ENCODE results near the gene ZNF436. TPM values are rescaled to one million over a fixed set of nuclear protein-coding genes. Genes with fewer than 3 reads are reported as not detected.

ZNF436 gene
- total and polyA plus RNA-seq, 2 of the 13 experiments (the other 11 are each of a cell fraction or from before 2014, with no cell fraction given): 4.3 to 9.9 TPM

DNA sequence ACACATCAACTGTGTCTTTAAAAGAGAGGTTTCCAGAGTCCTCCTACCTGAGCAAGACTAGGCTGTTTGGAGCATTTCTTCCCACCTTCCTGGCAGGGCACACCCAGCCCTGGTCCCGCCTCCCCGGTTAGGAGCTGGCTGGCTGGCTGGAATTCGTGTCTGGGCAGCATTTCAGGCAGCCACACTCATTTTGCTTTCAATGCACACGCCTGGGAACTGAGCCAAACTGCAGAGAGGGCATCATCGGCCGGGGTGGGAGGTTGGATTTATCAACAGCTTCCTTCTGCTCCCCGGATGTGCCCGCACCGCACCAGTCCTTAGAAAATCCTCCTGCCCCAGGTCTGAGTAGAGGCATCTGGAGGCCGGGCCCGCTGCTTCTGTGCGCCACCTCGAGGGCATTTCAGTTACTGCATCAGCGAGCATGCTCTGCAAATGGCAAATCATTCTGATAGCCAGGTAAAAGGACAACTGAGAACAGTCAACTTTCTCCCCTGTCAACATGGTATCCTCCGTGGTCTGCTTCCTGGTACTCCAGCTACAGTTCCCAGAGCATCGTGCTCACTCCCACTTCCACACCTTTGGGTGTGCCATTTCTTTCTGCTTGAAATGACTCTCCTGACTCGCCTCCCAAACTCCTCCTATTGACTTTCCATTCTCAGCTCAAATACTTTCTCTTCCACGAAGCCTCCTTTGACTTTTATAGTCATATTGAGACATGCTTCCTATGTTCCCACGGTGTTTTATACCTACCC is 34.3 kb upstream of the ZNF436 start:
- ATAC-seq (peak; percentile 87), DNase-seq (ENCODE audit: low spot score) (peak; percentile 46), FAIRE-seq (peak; percentile 75)
- Histone ChIP-seq H3K79me2 (ENCODE audit: insufficient read depth, low read length) (no peaks in the 10 kb centered on the region), H3K4me3 (replicated peaks in 1 of 3; ENCODE audit: insufficient read depth in 1 of 3, low read depth in 2 of 3, low read length in 3 of 3) (no peak overlapping the region), H3K27ac (ENCODE audit: extremely low read length, insufficient read depth, low read length) (no peak overlapping the region), H3K9me3 (ENCODE audit: low read length) (no peaks in the 10 kb centered on the region), H3K4me2 (ENCODE audit: low read depth, low read length) (no peak overlapping the region), H3K36me3 (replicated peaks in 1 of 2; ENCODE audit: control insufficient read depth in 1 of 2, insufficient read depth in 2 of 2, low read length in 2 of 2) (peaks cover 18 to 82% of the 10 kb centered on the region in 2 experiments), H2AFZ (ENCODE audit: low read length) (no peak overlapping the region), H3K27me3 (ENCODE audit: control insufficient read depth in 1 of 2, insufficient read depth in 2 of 2, low read length in 2 of 2) (no peaks in the 10 kb centered on the region), H4K20me1 (ENCODE audit: insufficient read depth, low read length) (no peaks in the 10 kb centered on the region), H3K4me1 (ENCODE audit: insufficient read depth, low read length) (no peaks in the 10 kb centered on the region), H3K9ac (ENCODE audit: insufficient read depth, low read depth, low read length) (no peak overlapping the region)
- POLR2A ChIA-PET: interaction anchor here (1.4 kb wide), 1 partner anchor 36 kb away, joined by 4 read pairs; no protein-coding TSS in a partner anchor
- 59% methylated on average over 14 of the region's 19 CpGs for WGBS (ENCODE audit: low lambda C conversion rate)
- in situ Hi-C loops (cut with HindIII; ENCODE audit: extremely low pct_ligation_motif_present, low pct_unique_long_range_greater_than_20kb) (no loop called here), intact Hi-C loops (cut with micrococcal nuclease; ENCODE audit: unreplicated experiment) (loop anchor here (1.0 kb wide), 1 partner anchor 35 kb away; the partner anchor contains the start of gene ZNF436)
- no TSS peak for BruUV-seq (replicated peaks)
- CTCF ChIA-PET (ENCODE audit: low intra/inter-chr PET ratio, low total read pairs): interaction anchor here (1.1 kb wide), 1 partner anchor 427 kb away, joined by 4 read pairs; no protein-coding TSS in a partner anchor
- no peak for TF ChIP-seq TBL1XR1 (IDR thresholded peaks at IDR 0.05; ENCODE audit: borderline replicate concordance, low read length, partially characterized antibody)
- TF ChIP-seq RBM22 (optimal IDR thresholded peaks at IDR 0.05; ENCODE audit: low read length): no peak
- TF ChIP-seq, protein P1, sequence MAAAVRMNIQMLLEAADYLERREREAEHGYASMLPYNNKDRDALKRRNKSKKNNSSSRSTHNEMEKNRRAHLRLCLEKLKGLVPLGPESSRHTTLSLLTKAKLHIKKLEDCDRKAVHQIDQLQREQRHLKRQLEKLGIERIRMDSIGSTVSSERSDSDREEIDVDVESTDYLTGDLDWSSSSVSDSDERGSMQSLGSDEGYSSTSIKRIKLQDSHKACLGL (CRISPR knock-in tag; IDR thresholded peaks at IDR 0.05): no peak
- 0 out of 2 replicates have a peak, but pooled peaks have one; percentile 25 for TF ChIP-seq TOPORS (CRISPR knock-in tag; IDR thresholded peaks at IDR 0.05)
- 0 out of 2 replicates have a peak, but pooled peaks have one; percentile 51 for TF ChIP-seq ZNF598 (CRISPR knock-in tag; IDR thresholded peaks at IDR 0.05; ENCODE audit: borderline replicate concordance)
- TF ChIP-seq PTBP1 (IDR thresholded peaks at IDR 0.05; ENCODE audit: low read depth, low read length, poor library complexity, severe bottlenecking): no peak
- TF ChIP-seq ZNF101 (CRISPR knock-in tag; IDR thresholded peaks at IDR 0.05; ENCODE audit: borderline replicate concordance, low read depth): no peak
- TF ChIP-seq, protein P2, sequence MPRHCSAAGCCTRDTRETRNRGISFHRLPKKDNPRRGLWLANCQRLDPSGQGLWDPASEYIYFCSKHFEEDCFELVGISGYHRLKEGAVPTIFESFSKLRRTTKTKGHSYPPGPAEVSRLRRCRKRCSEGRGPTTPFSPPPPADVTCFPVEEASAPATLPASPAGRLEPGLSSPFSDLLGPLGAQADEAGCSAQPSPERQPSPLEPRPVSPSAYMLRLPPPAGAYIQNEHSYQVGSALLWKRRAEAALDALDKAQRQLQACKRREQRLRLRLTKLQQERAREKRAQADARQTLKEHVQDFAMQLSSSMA (CRISPR knock-in tag; IDR thresholded peaks at IDR 0.05): no peak
- TF ChIP-seq ZNF138 (CRISPR knock-in tag; IDR thresholded peaks at IDR 0.05; ENCODE audit: low read depth): no peak
- TF ChIP-seq NFE2L2 (IDR thresholded peaks at IDR 0.05; ENCODE audit: low read length): no peak
- 0 out of 2 replicates have a peak, but pooled peaks have one; percentile 41 for TF ChIP-seq THAP11 (CRISPR knock-in tag; IDR thresholded peaks at IDR 0.05)
- no peak for TF ChIP-seq POLR2A (IDR thresholded peaks at IDR 0.05; ENCODE audit: insufficient read depth in 1 of 2, low read depth in 2 of 2, low read length in 2 of 2)
- no peak; the same call in 1 of the 2 replicates for TF ChIP-seq ZNF792 (CRISPR knock-in tag; IDR thresholded peaks at IDR 0.05)
- TF ChIP-seq ZNF337 (CRISPR knock-in tag; IDR thresholded peaks at IDR 0.05; ENCODE audit: borderline replicate concordance, low read depth): no peak
- TF ChIP-seq TMF1 (CRISPR knock-in tag; IDR thresholded peaks at IDR 0.05; ENCODE audit: low read depth): no peak
- TF ChIP-seq GTF2F1 (IDR thresholded peaks at IDR 0.05; ENCODE audit: low read length): no peak
- TF ChIP-seq CBX2 (IDR thresholded peaks at IDR 0.05; ENCODE audit: low read depth, low read length): no peak
- TF ChIP-seq CBX2 (CRISPR knock-in tag; IDR thresholded peaks at IDR 0.05; ENCODE audit: low read depth): no peak
- TF ChIP-seq GATAD1 (CRISPR knock-in tag; IDR thresholded peaks at IDR 0.05): no peak
- TF ChIP-seq YY1 (IDR thresholded peaks at IDR 0.05; ENCODE audit: insufficient read depth, insufficient replicate concordance, low read depth, low read length): peak; percentile 33
- TF ChIP-seq, protein P3, sequence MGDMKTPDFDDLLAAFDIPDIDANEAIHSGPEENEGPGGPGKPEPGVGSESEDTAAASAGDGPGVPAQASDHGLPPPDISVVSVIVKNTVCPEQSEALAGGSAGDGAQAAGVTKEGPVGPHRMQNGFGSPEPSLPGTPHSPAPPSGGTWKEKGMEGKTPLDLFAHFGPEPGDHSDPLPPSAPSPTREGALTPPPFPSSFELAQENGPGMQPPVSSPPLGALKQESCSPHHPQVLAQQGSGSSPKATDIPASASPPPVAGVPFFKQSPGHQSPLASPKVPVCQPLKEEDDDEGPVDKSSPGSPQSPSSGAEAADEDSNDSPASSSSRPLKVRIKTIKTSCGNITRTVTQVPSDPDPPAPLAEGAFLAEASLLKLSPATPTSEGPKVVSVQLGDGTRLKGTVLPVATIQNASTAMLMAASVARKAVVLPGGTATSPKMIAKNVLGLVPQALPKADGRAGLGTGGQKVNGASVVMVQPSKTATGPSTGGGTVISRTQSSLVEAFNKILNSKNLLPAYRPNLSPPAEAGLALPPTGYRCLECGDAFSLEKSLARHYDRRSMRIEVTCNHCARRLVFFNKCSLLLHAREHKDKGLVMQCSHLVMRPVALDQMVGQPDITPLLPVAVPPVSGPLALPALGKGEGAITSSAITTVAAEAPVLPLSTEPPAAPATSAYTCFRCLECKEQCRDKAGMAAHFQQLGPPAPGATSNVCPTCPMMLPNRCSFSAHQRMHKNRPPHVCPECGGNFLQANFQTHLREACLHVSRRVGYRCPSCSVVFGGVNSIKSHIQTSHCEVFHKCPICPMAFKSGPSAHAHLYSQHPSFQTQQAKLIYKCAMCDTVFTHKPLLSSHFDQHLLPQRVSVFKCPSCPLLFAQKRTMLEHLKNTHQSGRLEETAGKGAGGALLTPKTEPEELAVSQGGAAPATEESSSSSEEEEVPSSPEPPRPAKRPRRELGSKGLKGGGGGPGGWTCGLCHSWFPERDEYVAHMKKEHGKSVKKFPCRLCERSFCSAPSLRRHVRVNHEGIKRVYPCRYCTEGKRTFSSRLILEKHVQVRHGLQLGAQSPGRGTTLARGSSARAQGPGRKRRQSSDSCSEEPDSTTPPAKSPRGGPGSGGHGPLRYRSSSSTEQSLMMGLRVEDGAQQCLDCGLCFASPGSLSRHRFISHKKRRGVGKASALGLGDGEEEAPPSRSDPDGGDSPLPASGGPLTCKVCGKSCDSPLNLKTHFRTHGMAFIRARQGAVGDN (CRISPR knock-in tag; IDR thresholded peaks at IDR 0.05): peak; percentile 54

Data from HepG2 (cell line).